NCI-H128 (cell line): Measurements from ENCODE around the gene SFMBT1.

ENCODE experiments used
- DNase-seq: peaks from one replicate; lab custom pipeline; 2025; ENCODE audit not compliant: unreplicated experiment; lab: John Stamatoyannopoulos, UW

SFMBT1 gene

GRCh38 chr3:52857864-52858263 lies 188.0 kb downstream of the SFMBT1 start:
- no peak for DNase-seq

- no peak for DNase-seq
Measured at GRCh38 chr3:52857133-52857532, 188.7 kb downstream of the SFMBT1 start.

- no peak for DNase-seq
Measured at GRCh38 chr3:52856666-52857065, 189.2 kb downstream of the SFMBT1 start.

DNA sequence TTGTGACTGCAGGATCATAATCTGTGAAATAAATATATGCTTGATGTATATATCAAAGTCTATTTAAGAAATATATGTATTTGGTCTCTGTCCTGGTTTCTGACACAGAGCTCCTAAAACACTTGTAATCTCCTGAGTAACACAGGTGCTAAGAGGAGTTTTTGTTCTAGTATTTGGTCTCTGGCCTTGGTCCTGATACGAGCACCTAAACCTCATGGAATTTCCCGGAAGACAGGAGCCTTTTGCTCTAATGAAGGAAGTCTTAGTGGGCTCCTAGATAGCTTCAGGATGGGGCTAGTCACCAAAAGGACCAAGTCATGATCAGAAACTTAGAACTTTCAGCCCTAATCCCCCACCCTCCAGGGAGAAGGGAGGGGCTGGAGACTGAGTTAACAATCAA lies 191.9 kb downstream of the SFMBT1 start:
- DNase-seq, result no peak
